SH-SY5Y (cell line): ENCODE measurements around the gene CCDC186.

Source experiments
- GATA2 ChIP-seq: IDR thresholded peaks from 2 replicates; pipeline ENCODE4 v1.6.1; 2011; ENCODE audit warnings: mild to moderate bottlenecking, low read depth, low read length
- GATA3 ChIP-seq: IDR thresholded peaks from 2 replicates; pipeline ENCODE4 v1.6.1; 2011; ENCODE audit warnings: low read depth, mild to moderate bottlenecking, low read length, moderate library complexity

DNA sequence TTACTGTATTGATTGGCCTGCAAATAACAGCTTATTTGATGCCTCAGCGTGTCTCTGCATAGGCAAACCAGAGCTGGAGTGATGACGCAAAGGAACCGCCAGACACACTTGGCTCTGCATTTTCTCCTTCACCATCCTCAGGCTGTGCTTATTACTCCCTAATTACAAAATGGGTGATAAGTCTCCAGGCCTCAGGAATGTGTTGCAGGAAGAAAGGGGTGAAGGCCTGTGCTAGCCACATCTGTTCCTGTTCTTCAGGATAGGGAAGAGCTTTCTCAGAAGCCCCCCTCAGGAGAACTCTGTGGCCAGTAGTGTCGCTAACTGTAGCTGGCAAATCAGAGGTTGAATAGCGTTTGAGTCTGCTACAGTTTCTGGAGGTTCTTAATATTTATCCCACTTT is 10.3 kb upstream of the CCDC186 start:
- TF ChIP-seq GATA2 = no peak
- TF ChIP-seq GATA3 = no peak
